G401.6 (cell line): ENCODE data around the gene MARK3.
"Not testable (repeated sequence)": the region's sequence is repeated elsewhere in the genome, so short reads cannot be mapped to it uniquely, and the experiment has no call there.

Source experiments
- FAIRE-seq: peaks from 2 replicates; lab custom pipeline; 2012; peaks lifted over from hg19 to GRCh38; lab: Jason Lieb, UNC

MARK3 gene

DNA sequence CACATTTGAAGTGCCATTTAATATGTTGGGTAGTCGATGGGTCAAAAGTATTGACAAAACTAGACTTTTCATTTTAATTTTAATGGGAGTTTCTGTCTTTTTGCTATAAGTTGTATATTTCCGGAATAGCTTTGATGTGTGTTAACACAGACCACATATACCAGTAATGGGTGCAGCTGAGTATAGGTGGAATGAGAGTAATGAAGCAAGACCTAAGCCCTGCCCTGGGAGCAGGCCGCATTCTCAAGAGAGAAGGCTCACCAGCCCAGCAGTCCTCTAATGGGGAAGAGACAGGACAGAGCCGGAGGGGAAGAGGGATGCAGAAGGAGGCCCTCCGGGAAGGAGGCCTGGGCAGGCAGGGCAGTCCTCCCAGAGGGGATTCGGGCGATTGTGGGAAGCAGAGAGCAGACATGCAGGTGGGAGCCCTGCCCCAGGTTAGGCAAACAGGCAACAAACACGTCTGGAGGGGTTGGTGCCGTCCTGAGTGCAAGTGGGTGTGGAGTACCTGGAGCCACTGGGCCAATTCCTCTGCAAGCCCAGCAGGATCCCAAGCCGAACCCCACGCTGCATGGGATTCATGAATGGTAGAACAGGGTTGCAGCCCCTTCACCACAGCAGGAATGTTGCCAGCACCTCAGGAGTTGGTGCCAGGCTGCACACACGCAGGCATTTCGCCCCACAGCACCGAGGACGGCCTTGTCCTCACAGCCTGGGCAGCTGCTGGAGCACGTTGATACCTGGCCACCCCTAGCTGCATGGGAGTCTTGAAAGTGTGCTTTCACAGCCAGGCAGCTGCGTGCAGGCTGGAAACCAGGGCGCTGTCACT is 129.6 kb downstream of the MARK3 start:
- FAIRE-seq = no peak

DNA sequence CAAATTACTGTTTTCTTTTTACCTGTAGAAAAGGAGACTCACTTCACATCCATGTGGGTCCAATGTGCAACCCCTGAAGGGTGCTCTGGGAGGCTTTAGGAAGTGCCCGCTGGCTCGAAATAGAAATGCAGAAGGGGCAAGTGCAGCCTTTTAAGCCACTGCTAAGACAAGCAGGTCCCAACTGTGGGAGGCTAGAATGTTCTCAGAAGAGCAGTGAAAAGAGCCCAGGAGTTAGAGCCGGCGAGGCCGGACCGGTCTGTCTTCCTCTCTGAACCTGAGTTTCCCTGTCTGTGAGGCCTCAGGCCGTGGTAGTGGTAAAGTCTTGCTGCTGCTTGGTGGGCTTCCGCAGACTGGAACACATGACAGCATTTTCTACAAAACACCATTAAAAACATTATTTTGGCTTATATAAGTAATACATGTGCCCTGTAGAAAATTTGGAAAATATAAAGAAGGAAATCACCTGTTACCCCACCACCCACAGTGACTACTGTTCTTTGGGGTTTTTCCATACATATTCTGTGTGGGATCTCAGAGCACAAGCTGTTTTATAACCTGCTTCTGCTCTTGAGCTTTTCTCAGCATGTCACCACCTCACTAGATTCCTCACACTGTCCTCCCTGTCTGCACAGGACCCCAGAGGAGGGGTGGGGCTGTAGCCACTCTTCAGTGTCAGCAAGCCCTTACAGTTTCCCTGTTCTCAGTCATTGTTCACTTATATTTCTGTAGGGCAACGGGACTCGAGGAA is 131.4 kb downstream of the MARK3 start:
- FAIRE-seq = no peak

DNA sequence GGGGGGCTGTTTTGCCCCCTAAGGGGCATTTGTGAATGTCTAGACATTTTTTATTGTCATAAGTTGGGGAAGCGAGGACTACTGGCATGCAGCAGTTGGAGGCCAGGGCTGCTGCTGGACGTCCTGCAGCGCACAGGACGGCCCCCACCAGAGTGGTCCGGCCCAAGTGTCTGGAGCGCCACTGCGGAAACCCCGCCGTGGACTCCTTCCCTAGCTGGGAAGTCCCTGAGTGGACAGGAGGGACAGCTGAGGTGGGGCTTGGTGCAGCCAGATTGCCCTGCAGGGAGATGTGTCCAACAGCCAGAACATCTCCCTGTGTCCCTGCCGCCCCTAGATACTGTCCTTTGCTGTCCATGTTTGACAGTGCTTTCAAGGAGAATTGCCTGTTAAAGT is 132.0 kb downstream of the MARK3 start:
- no peak for FAIRE-seq

DNA sequence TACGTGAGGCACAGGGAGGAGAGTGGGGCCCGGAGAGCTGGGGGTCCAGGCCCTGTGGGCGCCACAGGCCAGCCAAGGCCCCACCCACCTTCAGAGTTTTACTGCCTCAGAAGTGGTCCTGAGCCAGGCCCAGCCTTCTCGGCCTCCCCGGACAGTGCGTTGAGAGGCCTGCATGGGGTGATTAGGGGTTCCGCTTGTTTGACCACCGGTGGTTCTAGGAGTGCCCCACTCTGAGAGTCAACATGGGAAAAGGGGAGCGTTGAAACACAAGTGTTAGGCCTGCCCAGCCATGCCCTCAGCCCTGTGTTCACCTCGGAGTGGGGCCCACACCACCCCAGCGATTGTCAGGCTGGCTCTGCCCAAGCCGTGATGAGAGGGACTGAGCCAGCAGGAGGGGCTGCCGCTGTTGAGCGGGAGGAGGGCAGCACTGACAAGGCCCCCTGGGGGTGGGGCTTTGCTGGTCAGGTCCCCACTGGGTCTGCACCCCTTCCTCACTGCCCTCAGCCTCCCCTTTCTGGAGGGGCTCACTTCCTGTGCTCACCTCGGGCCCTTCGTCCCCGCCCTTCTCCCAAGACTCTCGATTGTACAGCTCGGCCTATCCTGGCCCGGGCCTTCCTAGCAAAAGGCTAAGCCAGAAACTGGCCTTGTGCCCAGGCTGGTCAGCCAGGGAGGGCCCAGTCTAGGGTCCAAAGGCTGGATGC is 132.7 kb downstream of the MARK3 start:
- FAIRE-seq = no peak

DNA sequence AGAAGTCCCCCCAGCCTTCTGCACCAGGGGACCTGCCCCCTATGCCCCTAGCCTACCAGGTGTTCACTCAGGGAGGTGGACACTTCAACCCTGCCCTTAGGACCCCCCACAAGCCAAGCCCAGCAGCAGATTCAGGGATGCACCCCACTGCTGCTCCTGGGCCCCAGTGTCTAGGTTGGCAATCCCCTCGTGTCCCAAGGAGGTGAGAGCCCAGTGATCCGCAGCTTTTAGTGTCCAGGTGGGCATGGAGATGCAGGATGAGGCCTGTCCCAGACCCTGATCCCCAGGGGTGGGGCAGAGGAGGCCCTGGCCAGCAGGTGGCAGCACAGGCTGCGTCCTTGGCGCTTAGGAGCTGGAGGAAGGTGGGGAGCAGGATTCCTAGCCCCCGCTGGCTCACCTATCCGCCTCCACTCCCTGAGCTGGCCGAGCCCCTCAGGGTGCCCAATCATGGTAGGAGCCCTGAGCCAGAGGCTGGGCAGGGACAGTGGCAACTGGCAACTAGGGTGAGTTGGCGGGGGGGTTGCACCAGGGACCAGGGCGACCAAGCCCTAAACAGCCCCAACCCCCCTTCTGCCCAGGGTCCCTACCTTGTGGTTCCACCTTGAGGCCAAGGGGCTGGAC is 133.3 kb downstream of the MARK3 start:
- FAIRE-seq = no peak

DNA sequence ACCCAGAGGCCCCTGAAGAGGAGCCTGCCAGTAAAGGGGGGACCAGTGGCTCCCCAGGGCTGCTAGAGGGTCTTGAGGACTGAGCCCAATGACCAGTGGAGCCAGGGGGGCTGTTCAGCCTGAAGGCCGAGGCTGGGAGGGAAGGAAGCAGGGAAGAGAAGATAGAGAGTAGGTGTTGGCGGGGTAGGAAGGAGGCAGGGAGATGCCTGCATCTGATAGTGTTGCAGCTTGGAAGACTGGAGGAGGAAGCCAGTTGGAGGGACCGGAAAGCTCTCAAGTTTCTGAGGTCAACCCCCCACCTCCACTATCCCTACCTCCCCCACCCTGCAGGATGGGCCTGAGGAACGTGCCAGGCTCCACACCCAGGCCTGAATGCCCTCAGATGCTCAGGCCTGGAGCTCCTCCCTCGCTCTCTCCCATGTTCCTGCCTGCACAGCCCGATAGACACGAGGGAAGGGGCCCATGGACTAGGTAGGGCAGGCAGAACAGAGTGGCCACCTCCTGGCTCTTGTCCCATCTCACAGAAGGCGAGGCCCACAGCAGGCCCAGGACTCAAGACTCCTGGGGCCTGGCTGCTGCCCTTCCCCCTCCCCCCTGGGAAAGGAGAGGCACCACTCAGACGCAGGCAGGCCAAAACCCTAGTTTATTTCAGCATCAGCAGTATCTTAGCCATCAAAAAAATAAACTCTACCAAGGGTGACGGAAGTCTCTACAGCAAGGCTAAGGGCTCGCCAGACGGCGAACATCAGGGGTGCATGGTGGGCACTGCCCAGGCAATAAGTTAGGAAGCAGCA is 134.0 kb downstream of the MARK3 start:
- peak; percentile 91 for FAIRE-seq

DNA sequence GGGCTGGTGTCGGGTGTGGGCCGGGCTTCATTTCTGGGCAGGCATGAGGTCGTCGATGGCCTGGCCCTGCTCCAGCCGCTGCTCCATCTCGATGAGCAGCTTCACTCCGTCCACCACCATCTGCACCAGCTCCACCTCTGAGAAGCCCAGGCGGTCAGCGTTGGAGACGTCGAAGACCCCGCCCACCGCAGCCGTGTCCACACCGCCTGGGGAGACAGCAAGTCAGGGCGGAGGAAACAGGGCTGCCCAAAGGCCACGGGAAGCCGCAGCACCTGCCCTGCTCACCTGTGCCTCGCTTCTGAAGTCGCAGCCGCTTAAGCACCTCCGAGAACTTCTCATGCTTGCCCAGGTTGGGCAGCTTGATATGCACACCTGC is 134.6 kb downstream of the MARK3 start:
- no peak for FAIRE-seq

DNA sequence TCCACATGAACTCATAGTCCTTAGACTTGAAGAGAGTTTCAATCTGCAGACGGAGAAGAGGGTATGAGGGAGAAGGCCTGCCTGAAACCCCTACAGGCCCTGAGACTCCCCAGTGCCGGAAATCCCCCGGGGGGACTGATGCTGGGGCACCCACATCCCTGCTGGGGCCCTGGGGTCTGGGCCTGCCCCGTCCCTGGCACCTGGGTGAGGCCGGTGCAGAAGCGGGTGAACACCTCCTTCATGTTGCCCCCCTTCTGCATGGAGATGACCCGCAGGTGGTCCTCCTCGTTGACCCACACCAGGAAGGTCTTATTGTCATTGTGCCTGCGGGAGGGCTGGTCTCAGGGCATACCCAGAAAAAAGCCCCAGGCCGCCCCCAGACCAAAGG is 135.0 kb downstream of the MARK3 start:
- FAIRE-seq = no peak

DNA sequence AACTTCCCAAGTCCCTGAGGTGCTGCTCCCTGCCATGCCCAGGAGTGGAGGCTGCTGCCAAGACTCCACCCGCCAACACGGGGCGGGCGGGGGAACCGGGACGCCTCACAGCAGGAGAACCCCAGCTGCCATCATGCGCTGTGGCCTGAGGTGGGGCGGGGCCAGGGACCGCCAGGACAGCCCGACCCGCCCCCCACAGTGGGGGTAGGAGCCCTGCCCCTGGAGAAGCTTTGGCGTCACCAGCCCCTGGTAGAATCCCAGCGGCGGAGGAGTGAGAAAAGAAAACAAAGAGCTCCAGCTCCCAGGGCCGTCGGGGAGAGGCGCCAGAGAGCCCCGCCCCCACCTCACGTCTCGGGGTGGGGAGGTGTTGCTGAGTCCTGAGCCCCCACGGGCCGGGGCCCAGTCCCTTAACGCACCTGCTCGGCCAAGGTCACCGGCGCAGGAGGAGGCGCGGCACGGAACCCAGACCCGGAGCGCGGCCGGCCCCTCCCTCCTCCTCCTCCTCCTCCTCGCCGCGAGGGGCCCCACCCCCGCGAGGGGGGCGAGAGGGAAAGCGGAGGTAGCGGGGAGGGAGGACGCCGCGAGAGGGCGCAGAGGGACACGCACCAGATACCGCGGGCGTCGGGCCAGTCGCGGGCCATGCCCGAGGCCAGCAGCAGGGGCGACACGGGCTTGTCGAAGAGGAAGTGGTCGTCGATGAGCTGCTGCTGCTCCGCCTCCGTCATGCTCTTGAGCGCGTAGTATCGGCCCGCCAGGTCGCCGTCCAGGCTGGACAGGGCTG is 135.6 kb downstream of the MARK3 start:
- FAIRE-seq = no peak

DNA sequence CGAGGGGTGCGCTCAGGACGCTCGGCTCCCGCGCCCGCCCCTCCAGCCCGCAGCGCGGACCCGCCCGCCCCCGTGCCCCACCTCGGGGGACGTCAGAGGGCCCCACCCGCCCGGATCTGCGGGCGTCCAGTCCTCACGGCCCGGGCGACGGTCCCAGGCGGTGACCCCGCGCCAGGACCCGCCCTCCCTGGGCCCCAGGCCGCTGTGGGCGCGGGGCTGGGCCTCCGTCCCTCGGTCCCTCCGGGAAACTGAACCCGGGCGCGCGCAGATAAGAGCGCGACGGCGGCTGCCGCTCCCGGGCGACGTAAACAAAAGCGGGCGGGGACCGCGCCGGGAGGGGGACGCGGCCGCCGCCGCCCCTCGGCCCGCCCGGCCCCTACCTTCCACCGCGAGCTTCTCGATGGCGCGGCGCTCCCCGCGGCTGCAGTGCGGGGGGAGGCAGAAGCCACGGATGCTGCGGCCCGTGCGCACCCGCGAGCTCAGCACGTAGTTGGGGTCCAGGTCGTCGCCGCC is 136.3 kb downstream of the MARK3 start:
- no peak for FAIRE-seq

DNA sequence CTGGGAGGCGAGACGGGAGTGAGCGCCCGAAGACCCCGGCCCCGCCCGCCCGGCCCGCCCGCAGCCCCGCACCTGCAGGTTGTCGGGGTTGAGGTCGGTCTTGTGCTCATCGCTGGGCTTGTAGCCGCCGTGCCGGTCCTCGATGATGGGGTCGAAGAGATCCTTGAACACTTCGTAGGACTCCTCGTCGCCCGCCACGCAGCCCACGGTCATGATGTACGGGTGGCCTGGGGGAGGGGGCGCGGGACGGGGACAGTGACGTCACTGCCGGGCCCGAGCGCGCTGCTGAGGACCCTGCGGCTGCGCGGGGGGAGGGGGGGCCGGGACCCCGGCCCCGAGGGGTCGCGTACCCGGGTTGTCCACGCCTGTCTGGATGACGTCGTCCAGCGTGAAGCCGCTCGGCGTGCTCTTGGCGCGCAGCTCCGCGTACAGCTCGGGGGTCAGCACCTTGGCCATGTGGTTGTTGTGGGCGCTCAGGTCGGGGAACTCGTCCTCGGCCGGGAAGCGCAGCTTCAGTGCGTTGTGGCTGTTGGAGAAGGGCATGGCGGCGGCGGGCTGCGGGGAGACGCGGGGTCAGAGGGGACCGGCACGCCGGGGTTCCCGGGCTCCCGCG is 136.8 kb downstream of the MARK3 start:
- no peak for FAIRE-seq

DNA sequence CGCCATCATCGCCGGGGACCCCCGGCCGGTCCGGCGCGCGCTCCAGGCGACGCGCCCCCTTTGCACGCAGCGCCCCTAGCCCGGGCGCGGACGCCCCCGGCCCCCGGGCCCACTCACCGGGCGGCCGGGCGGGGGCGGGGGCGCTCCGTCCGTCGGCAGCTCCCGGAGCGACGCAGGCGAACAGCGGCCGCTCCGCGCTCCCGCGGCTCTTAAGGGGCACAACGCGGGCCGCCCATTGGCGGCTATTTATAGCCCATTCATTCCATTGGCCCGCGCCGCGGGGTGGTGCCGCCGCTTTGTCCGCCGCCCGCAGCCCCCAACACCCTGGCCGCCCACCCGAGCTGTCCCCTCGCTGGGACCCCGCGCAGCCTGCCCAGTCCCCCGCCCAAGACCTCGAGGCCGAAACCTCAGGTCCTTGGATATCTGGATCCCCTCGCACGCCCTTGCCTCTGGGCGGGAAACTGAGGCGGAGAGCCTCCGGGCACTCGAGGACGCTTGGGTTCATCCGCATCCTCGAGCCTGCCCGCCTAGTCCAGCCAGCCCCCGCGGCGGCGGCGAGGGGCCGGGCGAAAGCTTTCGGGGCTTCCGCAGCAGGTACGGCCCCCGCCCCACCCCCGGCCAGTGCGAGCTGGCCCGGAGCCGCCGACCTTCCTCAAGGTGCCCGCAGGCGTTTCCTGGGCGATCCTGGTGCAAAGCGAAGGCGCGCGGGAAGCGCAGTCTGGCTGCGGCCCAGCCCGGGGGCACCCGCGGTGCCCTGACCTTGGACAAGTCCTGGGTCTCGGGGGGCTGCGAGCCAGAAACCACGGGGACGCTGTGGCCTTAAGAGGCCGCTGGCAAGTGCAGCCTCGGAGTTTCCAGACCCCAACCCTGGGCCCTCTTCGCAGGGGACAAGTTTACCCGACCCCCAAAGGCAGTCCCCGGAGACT is 137.7 kb downstream of the MARK3 start, which contains the start of gene CKB:
Gene CKB, minus strand, starts transcription at position 182 of the 926 bp plus-strand sequence. CDS start 337 bp downstream, outside the sequence.
- no peak for FAIRE-seq

DNA sequence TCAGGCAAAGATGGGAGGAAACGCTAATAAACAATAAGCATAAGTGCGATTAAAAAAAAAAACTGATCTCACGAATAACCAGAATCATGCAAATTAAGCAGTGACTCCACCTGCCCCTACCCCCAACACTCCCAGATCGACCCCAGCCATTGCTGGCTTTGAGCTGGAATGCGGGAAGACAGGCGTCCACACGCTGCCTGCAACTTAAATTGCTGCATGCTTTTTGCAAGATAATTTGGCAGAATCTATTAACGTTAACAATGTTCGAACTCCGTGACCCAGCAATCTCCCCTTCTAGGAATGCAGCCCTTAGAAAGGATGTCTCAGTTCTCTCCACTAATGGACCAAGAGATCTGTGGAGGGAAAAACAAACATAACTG is 138.3 kb downstream of the MARK3 start:
- FAIRE-seq = no peak

DNA sequence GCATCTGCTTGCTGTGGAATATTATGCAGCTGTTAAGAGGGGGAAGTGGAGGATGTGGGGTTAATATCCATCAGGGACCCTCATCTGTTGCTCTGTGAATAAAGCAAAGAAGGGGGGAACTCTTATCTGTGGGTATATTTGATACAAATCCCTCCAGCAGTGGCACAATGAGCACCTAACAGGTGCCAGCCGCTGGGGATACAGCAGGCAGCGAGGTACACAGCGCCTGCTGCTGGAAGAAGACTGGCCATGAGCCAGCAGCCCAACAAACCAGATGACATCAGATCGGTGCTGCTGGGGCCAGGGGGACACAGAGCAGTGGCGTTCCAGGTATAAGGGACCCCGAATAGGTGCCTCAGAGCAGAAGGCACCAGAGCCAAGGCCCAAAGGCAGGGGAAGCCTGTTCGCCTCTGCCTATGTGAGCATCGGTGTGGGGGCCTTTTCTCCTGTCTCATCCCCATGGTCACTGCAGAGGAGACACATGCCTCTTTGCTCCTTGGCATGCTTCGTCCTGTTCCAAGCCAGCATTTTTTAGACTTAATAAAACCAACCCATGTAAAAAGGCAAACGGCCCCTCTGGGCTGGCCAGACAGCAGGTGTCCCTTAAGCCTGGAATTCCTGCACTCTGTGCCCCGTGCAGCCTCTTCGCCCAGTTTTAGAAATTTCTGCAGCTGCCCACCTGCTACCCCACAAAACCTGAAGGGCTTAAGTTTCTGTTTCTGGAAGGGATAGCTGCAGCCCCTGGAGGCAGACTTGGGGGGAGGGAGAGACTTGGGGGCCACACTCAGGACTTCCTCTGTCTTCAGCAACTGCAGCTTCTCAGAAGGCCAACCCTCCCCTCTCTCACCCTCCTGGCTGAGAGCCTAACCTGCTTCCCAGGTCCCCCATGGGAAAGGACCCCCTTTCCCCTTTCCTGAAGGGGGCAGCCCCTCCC is 139.1 kb downstream of the MARK3 start:
- FAIRE-seq = no peak

DNA sequence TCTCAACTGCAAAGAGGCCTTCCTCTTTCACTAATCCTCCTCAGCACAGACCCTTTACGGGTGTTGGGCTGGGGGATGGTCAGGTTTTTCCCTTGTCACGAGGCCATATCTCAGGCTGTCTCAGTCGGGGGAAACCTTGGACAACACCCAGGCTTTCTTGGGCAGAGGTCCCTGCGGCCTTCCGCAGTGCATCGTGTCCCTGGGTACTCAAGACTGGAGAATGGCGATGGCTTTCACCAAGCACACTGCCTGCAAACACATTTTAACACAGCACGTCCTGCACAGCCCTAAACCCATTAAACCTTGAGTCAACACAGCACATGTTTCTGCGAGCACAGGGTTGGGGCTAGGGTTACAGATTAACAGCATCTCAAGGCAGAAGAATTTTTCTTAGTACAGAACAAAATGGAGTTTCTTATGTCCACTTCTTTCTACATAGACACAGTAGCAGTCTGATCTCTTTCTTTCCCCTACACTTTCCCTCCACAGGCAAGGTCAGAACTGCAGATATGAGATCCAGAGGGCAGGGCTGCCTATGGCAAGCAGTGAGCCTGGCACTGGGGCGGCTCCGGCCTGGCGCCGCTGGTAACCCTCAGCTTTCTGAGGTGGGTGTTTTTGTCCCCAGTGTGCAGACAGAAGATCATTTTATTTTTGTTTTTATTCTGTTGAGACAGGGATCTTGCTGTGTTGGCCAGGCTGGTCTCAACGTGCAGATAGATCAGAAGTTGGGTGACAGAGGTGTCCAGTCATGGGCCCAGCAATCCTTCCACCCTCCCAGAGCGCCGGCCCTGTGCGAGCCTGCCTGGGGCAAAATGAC is 140.4 kb downstream of the MARK3 start:
- not testable (repeated sequence) for FAIRE-seq

DNA sequence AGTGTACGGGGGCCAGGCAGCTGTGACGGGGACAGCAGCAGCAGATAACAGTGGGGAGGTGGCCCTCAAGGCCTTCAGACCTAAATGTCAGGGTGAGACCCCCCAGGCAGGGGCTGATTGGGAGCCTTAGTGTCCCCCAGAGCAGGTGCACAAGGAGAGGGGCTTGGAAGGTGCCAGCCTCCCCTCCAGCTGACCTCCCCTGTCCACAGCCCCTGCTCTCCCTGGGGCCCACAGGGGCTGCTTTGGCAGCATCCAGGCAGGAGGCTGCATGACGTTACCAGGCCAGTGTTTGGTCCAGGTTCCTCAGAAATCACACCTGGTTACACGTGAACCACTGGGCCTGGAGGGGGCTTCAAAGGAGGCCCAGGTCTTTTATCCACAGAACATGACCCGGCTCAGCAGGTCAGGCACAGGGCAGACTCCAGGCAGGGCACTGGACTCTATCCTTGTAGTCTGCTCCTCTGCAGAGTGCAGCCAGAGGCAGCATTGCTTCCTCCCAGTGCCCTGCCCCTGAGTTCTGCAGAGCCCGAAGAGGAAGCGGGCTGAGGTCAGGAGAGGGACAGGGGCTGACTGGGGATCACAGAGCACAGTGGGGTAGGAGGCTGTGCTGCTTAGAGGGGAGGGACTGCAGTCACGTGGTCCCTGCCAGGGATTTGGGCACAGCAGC is 141.2 kb downstream of the MARK3 start:
- no peak for FAIRE-seq

DNA sequence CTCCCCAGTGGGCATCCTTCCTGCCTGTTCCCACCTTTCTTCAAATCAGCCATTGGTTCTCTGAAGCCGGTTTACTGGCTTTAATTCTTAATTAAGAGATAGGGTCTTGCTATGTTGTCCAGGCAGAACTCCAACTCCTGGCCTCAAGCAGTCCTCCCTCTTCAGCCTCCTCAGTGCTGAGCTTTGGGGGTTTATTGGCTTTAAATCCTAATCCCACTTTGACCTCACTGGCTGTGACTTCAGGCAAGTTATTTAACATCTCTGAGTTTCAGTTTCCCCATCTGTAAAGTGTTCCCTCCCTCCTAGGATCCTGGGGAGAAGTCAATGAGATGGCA is 141.7 kb downstream of the MARK3 start:
- no peak for FAIRE-seq
